GM21515 (cell line): ENCODE results near the gene GRM8.

Experiments used
- ATAC-seq: cut with Tn5 transposase; IDR thresholded peaks from one replicate; pipeline ENCODE4 v1.9.1; 2021; ENCODE audit not compliant: unreplicated experiment

GRM8 gene

DNA sequence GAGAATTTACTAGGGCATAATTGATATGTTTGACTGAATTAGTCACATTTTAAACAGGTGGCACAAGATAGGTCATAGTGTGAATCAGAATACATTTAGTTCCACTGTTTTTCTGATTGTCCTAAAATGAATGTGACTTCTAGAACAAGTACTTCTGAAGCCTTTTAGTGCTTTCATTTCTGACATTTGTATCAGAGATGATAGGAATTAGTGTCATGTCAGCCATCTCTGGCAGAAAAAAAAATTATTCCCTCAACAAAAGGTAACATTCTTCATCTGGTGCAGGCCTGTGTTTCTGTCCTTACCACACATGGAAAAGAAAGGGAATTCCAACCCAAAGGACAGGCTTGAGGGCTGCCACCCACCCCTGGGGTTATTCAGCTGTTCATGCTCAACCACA, 21.3 kb downstream of the GRM8 start:
- ATAC-seq, result no peak

DNA sequence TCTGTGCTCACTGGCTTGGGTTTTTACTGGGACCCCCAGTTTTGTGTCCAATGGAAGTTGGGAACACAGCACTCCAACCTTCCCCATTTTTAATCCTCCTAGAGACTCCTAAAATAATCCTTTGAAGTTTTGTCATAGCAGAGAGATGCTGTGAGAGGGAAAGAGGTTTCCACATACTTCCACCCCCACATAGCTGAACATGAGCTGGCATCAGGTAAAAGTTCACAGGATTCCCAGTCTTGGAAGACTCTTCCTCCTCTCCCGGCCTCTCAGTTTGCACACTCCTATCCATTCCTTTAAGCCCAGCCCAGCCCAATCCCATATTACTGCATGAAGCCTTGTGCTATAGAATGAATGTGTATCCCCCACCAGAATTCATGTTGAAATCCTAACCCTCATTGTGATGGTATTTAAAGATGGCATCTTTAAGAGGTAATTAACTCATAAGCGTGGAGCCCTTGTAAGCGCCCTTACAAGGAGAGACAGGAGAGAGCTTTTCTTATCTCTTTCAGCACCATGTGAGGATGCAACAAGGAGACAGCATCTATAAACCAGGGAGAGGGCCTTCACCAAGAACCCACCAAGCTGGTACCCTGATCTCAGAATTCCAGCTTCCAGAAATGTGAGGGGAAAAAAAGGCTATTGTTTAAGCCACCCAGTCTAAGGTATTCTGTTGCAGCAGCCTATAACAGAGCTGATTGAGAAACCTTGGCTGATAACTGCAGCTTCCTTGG, 22.4 kb downstream of the GRM8 start:
- ATAC-seq, result no peak

GRCh38 chr7:127226685-127227374, 25.9 kb downstream of the GRM8 start:
- no peak for ATAC-seq

- no peak for ATAC-seq
These were observed 31.0 kb downstream of the GRM8 start for GRCh38 chr7:127221731-127222130.

GRCh38 chr7:127214956-127215718, 37.6 kb downstream of the GRM8 start:
- no peak for ATAC-seq

GRCh38 chr7:127209886-127210285, 42.9 kb downstream of the GRM8 start:
- ATAC-seq, result no peak

- ATAC-seq, result no peak
These were observed 43.9 kb downstream of the GRM8 start for GRCh38 chr7:127208860-127209259.

DNA sequence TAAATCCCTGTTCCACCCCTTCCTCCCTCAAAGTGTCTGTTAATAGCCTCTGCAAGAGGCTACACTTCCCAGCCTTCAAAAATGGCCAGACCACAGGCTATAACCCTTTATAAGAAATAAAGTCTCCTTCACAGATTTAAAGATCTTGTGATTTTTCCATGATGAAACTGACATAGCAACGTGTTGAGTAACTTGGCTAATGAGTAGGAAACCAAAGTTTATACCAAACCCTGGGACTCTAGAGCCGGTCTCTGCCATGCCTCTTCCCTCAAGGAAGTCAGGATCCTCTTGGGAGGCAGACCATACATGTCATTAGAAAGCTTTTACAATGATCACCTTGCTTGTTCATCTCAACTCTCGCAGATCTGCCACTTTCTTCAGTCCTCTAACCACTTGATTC, 44.4 kb downstream of the GRM8 start:
- ATAC-seq, result no peak

- ATAC-seq, result no peak
These were observed 44.9 kb downstream of the GRM8 start for GRCh38 chr7:127207806-127208205.

GRCh38 chr7:127207230-127207629, 45.5 kb downstream of the GRM8 start:
- no peak for ATAC-seq

GRCh38 chr7:127194571-127194970, 58.2 kb downstream of the GRM8 start:
- no peak for ATAC-seq

DNA sequence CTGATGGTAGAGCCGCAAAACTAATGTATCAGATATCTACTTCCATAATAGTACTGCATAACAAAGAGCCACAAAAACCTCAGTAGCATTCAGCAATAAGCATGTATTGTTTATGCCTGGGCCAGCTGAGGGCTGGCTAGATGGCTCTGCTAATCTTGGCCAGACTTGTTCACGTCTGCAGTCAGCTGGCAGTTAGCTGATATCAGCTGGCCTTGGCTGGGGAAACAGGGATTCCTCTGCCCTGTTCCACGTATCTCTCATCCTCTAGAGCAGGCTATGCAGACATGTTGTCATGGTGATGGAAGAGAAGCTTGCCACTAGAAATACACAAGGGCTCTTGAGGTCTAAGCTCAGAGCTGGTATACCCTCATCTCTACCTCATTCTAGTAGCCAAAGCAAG, 62.9 kb downstream of the GRM8 start:
- no peak for ATAC-seq

GRCh38 chr7:127189074-127189473, 63.7 kb downstream of the GRM8 start:
- no peak for ATAC-seq

GRCh38 chr7:127187740-127188139, 65.0 kb downstream of the GRM8 start:
- no peak for ATAC-seq

DNA sequence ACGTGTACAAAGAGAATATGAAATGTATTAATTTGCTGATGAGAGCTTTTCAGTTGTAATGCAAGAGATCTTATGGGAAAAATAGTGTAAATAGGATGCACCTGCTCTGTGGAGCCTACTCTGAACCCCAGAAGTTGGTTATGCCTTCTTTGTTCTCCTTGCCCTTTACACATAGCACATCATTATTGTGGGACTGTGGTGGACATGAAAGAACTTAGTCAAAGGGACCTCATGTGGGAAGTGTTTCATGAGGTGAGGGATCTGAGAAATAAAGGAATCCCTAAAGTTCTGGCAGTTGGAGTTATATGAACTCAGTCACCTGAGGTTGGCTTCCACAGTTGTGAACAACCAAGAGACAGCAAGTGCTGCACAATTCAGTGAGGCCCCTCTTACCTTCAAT, 66.1 kb downstream of the GRM8 start:
- ATAC-seq, result no peak

DNA sequence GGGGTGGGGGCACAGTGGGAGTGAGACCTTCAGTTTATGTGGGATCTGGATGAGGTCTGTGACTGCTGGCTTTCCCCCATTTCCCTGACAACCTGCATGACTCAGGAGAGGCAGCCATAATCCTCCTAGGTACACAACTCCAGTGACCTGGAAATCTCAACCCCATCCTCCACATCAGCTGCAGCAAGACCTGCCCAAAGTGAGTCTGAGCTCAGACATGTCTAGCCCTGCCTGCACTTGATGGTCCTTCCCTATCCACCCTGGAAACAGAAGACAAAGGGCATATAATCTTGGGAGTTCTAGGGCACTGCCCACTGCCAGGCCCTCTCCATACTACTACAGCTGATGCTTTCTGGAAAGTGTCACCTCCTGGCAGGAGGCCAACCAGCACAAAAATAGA, 75.6 kb downstream of the GRM8 start:
- no peak for ATAC-seq

- ATAC-seq, result no peak
These were observed 90.4 kb downstream of the GRM8 start for GRCh38 chr7:127162366-127162765.

DNA sequence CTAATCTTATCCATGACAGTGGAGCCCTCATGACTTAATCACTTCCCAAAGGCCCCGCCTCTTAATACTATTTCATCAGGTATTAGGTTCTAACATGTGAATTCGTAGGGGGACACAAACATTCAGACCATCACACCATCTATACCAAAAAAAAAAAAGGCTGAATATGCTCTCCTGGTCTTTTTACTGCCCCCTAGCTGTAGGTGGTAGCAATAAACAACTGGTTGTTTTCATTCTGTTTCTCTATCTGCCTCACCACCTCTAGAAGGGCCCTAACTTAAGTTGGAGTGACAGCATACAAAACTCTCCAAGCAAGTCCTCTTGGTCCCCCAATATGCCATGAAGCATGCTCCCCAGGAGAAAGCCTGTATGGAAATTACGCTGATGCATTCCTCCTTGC, 94.1 kb downstream of the GRM8 start:
- peak; percentile 58 for ATAC-seq

GRCh38 chr7:127154958-127155357, 97.8 kb downstream of the GRM8 start:
- ATAC-seq, result no peak

GRCh38 chr7:127154101-127154500, 98.6 kb downstream of the GRM8 start:
- ATAC-seq, result no peak

DNA sequence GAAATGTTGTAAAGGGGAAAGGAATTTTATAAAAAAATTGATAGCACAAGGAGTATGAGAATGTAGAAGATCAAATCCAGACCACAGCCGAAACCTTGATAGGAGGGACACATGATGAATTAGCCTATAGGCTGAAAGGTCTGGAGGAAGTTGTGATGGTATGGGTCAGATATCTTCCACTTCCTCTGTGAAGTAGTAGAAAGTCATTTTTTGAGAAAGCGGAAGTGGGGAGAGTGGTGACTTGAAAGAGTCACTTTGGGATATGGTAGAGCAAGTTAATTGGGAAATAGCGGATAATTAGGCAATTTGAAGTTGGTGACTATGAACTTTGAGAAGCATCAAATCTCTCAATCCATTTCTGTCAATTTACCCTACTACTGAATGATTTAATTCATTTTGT, 99.4 kb downstream of the GRM8 start:
- ATAC-seq, result no peak

- ATAC-seq, result no peak
These were observed 100.3 kb downstream of the GRM8 start for GRCh38 chr7:127152423-127152822.
